Upper lobe of left lung (tissue), 6 donors: ENCODE measurements around the gene PELI2. TPM values are rescaled to one million over a fixed set of nuclear protein-coding genes. Genes with fewer than 3 reads are reported as not detected.

Experiments
- ATAC-seq, 2 donors: fragments of 200-7000 bp; cut with Tn5 transposase; one replicate each; pipeline ENCODE4 v1.9.1; 2022; ENCODE audit warnings: mild to moderate bottlenecking in 2 of 2, moderate library complexity in 2 of 2; ENCODE audit not compliant: low FRiP score in 2 of 2
- DNase-seq, 2 donors: peaks; one replicate each; pipeline ENCODE4 v3.0.0-alpha.2; 2019 to 2020
- H3K27ac ChIP-seq, 4 donors: fragments of 200-600 bp; sonication (generic); one replicate each; pipeline ENCODE4 v1.5.1; 2016 to 2019
- H3K27me3 ChIP-seq, 4 donors: fragments of 200-600 bp; sonication (generic); one replicate each; pipeline ENCODE4 v1.5.1; 2017 to 2019
- H3K36me3 ChIP-seq, 4 donors: fragments of 200-600 bp; sonication (generic); one replicate each; pipeline ENCODE4 v1.5.1; 2016 to 2019
- H3K4me1 ChIP-seq, 4 donors: fragments of 200-600 bp; sonication (generic); one replicate each; pipeline ENCODE4 v1.5.1; 2018 to 2019
- H3K4me3 ChIP-seq, 4 donors: fragments of 200-600 bp; sonication (generic); one replicate each; pipeline ENCODE4 v1.5.1; 2017 to 2019; ENCODE audit warnings: mild to moderate bottlenecking in 2 of 4, moderate library complexity in 1 of 4
- H3K9me3 ChIP-seq, 4 donors: fragments of 200-600 bp; sonication (generic); one replicate each; pipeline ENCODE4 v1.5.1; 2018 to 2019
- EP300 ChIP-seq, 4 donors: sonication (generic); formaldehyde crosslinking; IDR thresholded peaks; one replicate each; pipeline ENCODE4 v1.5.1; 2017; ENCODE audit warnings: antibody characterized with exemption in 4 of 4, control low read depth in 2 of 4
- POLR2A ChIP-seq, 4 donors: fragments of 450-650 bp; IDR thresholded peaks; one replicate each; pipeline ENCODE4 v1.5.1; 2016 to 2017; ENCODE audit warnings: antibody characterized with exemption in 4 of 4, mild to moderate bottlenecking in 2 of 4
- POLR2AphosphoS5 ChIP-seq, 2 donors: sonication (generic); formaldehyde crosslinking; IDR thresholded peaks; one replicate each; pipeline ENCODE4 v1.5.1; 2017; ENCODE audit warnings: antibody characterized with exemption in 2 of 2
- WGBS, 2 donors: methylation state at CpG; one replicate each; pipeline ENCODE4 v1.1.5; 2017 to 2018; 5-methylcytosine and 5-hydroxymethylcytosine counted together
- total RNA-seq, 6 donors: library from RNA; depleted of rRNA in 4 of 6; stranded (reverse); fragments of >200 nt in 4 of 6; gene quantifications; one replicate each; pipeline versions ENCODE4 v1.1.0 to v1.2.1, GENCODE V29; 2016 to 2021
- TF ChIP-seq, protein P1 (sequence below), 6 experiments: fragments of 450-650 bp in 4 of 6; fragments of 200-600 bp in 2 of 6; sonication (generic) in 2 of 6; IDR thresholded peaks; one replicate each; pipeline ENCODE4 v1.5.1; 2016 to 2019; ENCODE audit warnings: antibody characterized with exemption in 6 of 6
- donor health status: DM: no; HTN: no; CAD: no; lungs with moderate emphysema.
- donor health status: DM: no; HTN: yes; CAD: no; lungs with severe emphysema.

The PELI2 gene
- total RNA-seq, 6 donors from 2014 or later = 9.0 to 21.6 (median 17.9) TPM

DNA sequence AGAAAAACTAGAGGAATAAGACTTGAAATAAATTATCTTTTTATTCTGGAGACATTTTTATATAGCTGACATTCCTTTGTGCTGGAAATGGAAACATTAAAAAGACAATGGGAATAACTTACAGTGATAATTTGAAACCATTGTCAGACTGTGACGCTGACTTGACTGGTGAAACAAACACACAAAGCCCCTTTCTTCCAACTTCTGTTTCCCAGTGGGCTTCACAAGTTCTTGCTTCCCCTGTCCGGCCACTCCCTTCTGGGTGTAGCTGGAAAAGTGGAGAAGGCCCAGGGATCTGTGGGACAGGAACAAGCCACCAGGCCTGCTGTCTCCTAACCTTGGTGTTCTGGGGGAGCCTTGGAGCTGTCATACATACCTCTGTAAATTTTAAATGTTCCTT, 58.8 kb downstream of the PELI2 start:
- ATAC-seq = no peak
- Histone ChIP-seq H3K4me1 (peaks cover 6 to 17% (median 9%) of the 10 kb centered on the region in 4 donors), H3K4me3 (no peak overlapping the region), H3K36me3 (peaks cover 0 to 2% (median 0%) of the 10 kb centered on the region in 4 donors), H3K27ac (no peak overlapping the region), H3K27me3 (no peaks in the 10 kb centered on the region), H3K9me3 (no peaks in the 10 kb centered on the region)
- no peak for DNase-seq
- TF ChIP-seq, protein P1, sequence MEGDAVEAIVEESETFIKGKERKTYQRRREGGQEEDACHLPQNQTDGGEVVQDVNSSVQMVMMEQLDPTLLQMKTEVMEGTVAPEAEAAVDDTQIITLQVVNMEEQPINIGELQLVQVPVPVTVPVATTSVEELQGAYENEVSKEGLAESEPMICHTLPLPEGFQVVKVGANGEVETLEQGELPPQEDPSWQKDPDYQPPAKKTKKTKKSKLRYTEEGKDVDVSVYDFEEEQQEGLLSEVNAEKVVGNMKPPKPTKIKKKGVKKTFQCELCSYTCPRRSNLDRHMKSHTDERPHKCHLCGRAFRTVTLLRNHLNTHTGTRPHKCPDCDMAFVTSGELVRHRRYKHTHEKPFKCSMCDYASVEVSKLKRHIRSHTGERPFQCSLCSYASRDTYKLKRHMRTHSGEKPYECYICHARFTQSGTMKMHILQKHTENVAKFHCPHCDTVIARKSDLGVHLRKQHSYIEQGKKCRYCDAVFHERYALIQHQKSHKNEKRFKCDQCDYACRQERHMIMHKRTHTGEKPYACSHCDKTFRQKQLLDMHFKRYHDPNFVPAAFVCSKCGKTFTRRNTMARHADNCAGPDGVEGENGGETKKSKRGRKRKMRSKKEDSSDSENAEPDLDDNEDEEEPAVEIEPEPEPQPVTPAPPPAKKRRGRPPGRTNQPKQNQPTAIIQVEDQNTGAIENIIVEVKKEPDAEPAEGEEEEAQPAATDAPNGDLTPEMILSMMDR (IDR thresholded peaks at IDR 0.05) = no peak
- TF ChIP-seq EP300 (IDR thresholded peaks at IDR 0.05) = no peak
- no peak for TF ChIP-seq POLR2AphosphoS5 (IDR thresholded peaks at IDR 0.05)
- TF ChIP-seq POLR2A (IDR thresholded peaks at IDR 0.05) = no peak
- 79 to 86% methylated on average over 2 of the region's 2 CpGs for whole genome bisulfite sequencing, 2 donors

DNA sequence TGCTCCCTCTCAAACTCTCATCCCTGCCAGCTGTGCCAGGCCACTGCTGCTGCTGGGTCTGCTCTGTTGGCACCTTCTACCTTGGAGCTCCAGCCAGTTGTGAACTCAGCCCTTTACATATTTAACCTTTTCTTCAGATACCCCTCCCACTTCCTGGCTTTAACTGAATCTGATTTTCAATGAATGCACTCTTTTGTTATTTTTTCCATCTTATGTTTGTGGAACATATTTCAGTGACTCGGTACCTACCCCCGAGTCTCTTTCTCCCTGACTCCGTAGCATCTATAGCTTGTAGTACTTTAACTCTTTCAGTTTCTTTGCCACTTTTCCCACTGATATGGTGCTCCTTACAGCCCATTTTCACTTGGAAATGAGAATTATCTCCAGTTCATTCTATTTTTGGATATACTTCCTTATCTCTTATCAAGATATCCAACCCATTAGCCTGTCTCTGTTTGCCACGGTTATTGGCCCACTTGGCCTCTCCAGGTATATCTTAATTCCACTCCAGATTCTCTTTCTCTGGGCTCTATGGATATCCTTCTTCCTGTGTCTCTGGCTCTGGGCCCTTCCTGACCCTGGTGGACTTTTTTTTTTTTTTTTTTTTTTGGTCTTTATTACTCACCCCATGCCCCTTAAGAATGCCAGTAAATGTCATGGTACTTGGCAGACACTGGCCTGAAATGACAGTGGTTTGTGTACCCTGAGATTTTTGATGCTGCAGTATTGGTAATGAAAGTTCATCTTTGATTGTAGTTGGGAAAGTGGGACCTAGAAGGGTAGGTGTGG, 62.7 kb downstream of the PELI2 start:
- no peaks in the 10 kb centered on the region for H3K9me3 ChIP-seq
- WGBS, 2 donors = 76% methylated on average over 4 of the region's 4 CpGs
- H3K27me3 ChIP-seq = no peaks in the 10 kb centered on the region
- peaks cover 0 to 7% (median 1%) of the 10 kb centered on the region in 4 donors for H3K4me1 ChIP-seq
- ATAC-seq = no peak
- no peak overlapping the region for H3K4me3 ChIP-seq
- H3K27ac ChIP-seq = no peak overlapping the region
- peaks cover 0 to 2% (median 0%) of the 10 kb centered on the region in 4 donors for H3K36me3 ChIP-seq
- DNase-seq = no peak
- TF ChIP-seq EP300 (IDR thresholded peaks at IDR 0.05) (no peak), POLR2AphosphoS5 (IDR thresholded peaks at IDR 0.05) (no peak), POLR2A (IDR thresholded peaks at IDR 0.05) (no peak)
- TF ChIP-seq, protein P1 (IDR thresholded peaks at IDR 0.05) = no peak

DNA sequence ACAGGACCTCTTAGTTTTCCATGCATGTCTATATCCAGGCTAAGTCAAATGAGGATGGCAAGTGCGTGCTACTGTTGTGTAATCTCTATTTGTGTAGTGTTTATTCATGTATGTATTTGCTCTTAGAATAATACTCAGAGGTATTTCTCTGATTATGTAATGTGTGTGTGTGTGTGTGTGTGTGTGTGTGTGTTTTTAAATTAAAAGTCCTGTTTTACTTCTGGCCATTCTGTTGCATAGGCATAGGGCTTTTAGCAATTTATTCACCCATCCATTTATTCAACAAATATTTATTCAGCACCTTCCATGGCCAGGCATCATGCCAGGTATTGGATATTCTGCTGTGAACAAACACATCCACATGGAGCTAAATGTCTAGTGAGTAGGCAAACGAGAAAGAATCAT, 63.5 kb downstream of the PELI2 start:
- peak in 1 of 2 donors; percentile 77 for ATAC-seq
- Histone ChIP-seq H3K27ac (no peak overlapping the region), H3K9me3 (no peaks in the 10 kb centered on the region), H3K4me1 (peaks cover 0 to 7% (median 1%) of the 10 kb centered on the region in 4 donors), H3K27me3 (no peaks in the 10 kb centered on the region), H3K36me3 (peaks cover 0 to 2% (median 0%) of the 10 kb centered on the region in 4 donors), H3K4me3 (no peak overlapping the region)
- WGBS, 2 donors = 55 to 64% methylated on average over 2 of the region's 2 CpGs
- TF ChIP-seq, protein P1 (IDR thresholded peaks at IDR 0.05) = no peak
- TF ChIP-seq POLR2A (IDR thresholded peaks at IDR 0.05) (no peak), EP300 (IDR thresholded peaks at IDR 0.05) (no peak)
- no peak for DNase-seq

DNA sequence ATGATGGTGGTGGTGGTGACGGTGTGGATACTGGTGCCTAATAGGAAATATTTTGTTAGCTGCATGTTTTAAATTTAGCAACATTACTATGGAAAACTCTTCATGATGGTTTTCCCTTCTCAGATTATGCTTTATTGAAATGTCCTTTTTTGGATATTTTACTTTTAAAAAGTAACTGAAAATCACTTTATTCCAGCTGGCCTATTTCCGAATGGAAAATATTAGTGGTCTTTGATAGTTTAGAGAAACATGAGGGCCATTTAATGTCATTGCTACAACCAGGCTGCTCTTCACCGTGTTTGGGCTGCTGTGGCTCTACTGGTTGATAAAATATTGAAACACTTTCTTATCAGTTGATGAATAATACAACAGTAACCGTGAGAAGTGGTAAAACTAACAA, 64.2 kb downstream of the PELI2 start:
- no peak for TF ChIP-seq POLR2AphosphoS5 (IDR thresholded peaks at IDR 0.05)
- 80 to 86% methylated on average over 4 of the region's 4 CpGs for WGBS, 2 donors
- no peak for ATAC-seq
- no peak overlapping the region for H3K4me3 ChIP-seq
- H3K36me3 ChIP-seq = peaks cover 0 to 2% (median 0%) of the 10 kb centered on the region in 4 donors
- peaks cover 0 to 7% (median 1%) of the 10 kb centered on the region in 4 donors for H3K4me1 ChIP-seq
- no peaks in the 10 kb centered on the region for H3K9me3 ChIP-seq
- H3K27ac ChIP-seq = no peak overlapping the region
- H3K27me3 ChIP-seq = no peaks in the 10 kb centered on the region
- no peak for DNase-seq

DNA sequence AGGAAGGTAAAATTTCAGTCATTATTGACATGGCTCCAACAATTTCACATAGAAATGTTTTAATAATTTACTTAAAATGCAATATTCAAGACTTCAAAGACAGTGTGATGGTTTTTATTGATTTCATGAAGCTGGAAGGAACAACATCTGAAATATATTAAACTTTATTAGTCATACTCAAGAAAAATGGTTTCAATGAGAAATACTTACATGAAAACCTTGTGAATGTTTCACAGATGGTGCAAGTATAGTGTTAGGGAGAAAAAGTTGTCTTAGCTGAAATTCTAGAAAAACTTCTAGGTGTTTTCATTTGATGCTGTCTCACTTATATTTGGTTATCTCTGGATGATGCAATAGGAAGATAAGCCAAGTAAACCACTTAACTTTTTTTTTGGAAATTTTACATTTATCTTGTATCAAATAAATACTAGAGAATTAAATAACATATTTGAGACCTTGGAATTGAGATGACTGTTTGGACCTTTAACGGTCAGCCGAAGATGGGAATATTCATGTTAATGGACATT, 65.5 kb downstream of the PELI2 start:
- H3K36me3 ChIP-seq = peaks cover 0 to 1% (median 0%) of the 10 kb centered on the region in 4 donors
- 97 to 98% methylated on average over 2 of the region's 2 CpGs for WGBS, 2 donors
- H3K4me1 ChIP-seq = peaks cover 0 to 7% (median 1%) of the 10 kb centered on the region in 4 donors
- no peaks in the 10 kb centered on the region for H3K27me3 ChIP-seq
- no peaks in the 10 kb centered on the region for H3K9me3 ChIP-seq
- ATAC-seq (no peak), DNase-seq (no peak)
- H3K27ac ChIP-seq = no peak overlapping the region
- TF ChIP-seq POLR2AphosphoS5 (IDR thresholded peaks at IDR 0.05) = no peak
- TF ChIP-seq EP300 (IDR thresholded peaks at IDR 0.05) = no peak
- TF ChIP-seq, protein P1 (IDR thresholded peaks at IDR 0.05) = no peak
- no peak for TF ChIP-seq POLR2A (IDR thresholded peaks at IDR 0.05)
- no peak overlapping the region for H3K4me3 ChIP-seq
